PC-9 (cell line): Measurements from ENCODE around the gene ELK4. TPM values are rescaled to one million over a fixed set of nuclear protein-coding genes. Genes with fewer than 3 reads are reported as not detected.

Source experiments
- BruUV-seq: library from RNA; stranded (reverse); fragments of 400-500 nt; replicated peaks from 2 replicates; lab custom pipeline; 2021; lab: Mats Ljungman, UMichigan
- CTCF ChIA-PET: fragments of 300-600 bp; sonication (Branson Sonifier 250); formaldehyde crosslinking; loops from one replicate; lab custom pipeline; 2022; ENCODE audit warnings: antibody characterized with exemption; lab: Charles Lee
- POLR2A ChIA-PET: fragments of 300-600 bp; sonication (Branson Sonifier 250); formaldehyde crosslinking; loops from one replicate; lab custom pipeline; 2022; ENCODE audit warnings: antibody characterized with exemption; ENCODE audit not compliant: unreplicated experiment; lab: Charles Lee
- DNase-seq, 2 experiments: peaks; one replicate each; pipeline versions ENCODE4 v3.0.0 to v3.0.0-alpha.2; 2015 to 2022; ENCODE audit warnings: mixed read lengths in 1 of 2
- H2AFZ ChIP-seq: fragments of 200-600 bp; sonication (generic); 2 replicates; pipeline ENCODE4 v1.8.1; 2017; ENCODE audit warnings: antibody characterized with exemption
- H3F3A ChIP-seq: fragments of 200-600 bp; sonication (generic); 2 replicates; pipeline ENCODE4 v1.8.1; 2017; ENCODE audit warnings: antibody characterized with exemption, mild to moderate bottlenecking, low read depth; ENCODE audit not compliant: insufficient read depth
- H3K27ac ChIP-seq: fragments of 200-600 bp; sonication (generic); 2 replicates; pipeline ENCODE4 v1.6.1; 2016; ENCODE audit warnings: mixed run types
- H3K27me3 ChIP-seq: fragments of 200-600 bp; sonication (generic); 2 replicates; pipeline ENCODE4 v1.6.1; 2016; ENCODE audit warnings: low read depth, mixed run types; ENCODE audit not compliant: insufficient read depth
- H3K36me3 ChIP-seq: fragments of 200-600 bp; sonication (generic); 2 replicates; pipeline ENCODE4 v1.6.1; 2016; ENCODE audit warnings: low read depth, mixed run types
- H3K4me1 ChIP-seq: fragments of 200-600 bp; sonication (generic); replicated peaks from 2 replicates; pipeline ENCODE4 v1.6.1; 2016; ENCODE audit warnings: mixed run types; ENCODE audit not compliant: insufficient read depth
- H3K4me2 ChIP-seq: fragments of 200-600 bp; sonication (generic); 2 replicates; pipeline ENCODE4 v1.6.1; 2017; ENCODE audit warnings: mixed run types
- H3K4me3 ChIP-seq: fragments of 200-600 bp; sonication (generic); 2 replicates; pipeline ENCODE4 v1.6.1; 2016; ENCODE audit warnings: mixed run types
- H3K79me2 ChIP-seq: fragments of 200-600 bp; sonication (generic); 2 replicates; pipeline ENCODE4 v1.6.1; 2017; ENCODE audit warnings: low read depth, mixed run types
- H3K9me2 ChIP-seq: fragments of 200-600 bp; sonication (generic); 2 replicates; pipeline ENCODE4 v1.8.1; 2017; ENCODE audit warnings: mild to moderate bottlenecking; ENCODE audit not compliant: insufficient read depth
- H3K9me3 ChIP-seq: fragments of 200-600 bp; sonication (generic); 2 replicates; pipeline ENCODE4 v1.8.1; 2016; ENCODE audit warnings: low read depth; ENCODE audit not compliant: insufficient read depth
- H4K20me1 ChIP-seq: fragments of 200-600 bp; sonication (generic); 2 replicates; pipeline ENCODE4 v1.8.1; 2017; ENCODE audit not compliant: insufficient read depth
- EZH2 ChIP-seq: fragments of 200-600 bp; sonication (generic); IDR thresholded peaks from 2 replicates; pipeline ENCODE4 v1.8.0; 2017; ENCODE audit warnings: antibody characterized with exemption, low read depth
- intact Hi-C: fragments of 100-400 bp; cut with micrococcal nuclease; formaldehyde crosslinking; loops from one replicate; pipeline ENCODE4 v1.10.0; 2022; ENCODE audit not compliant: unreplicated experiment
- total RNA-seq: library from RNA; stranded (reverse); gene quantifications from 2 replicates; pipeline ENCODE4 v1.2.3, GENCODE V29; 2021
- TF ChIP-seq, protein P1 (sequence below): fragments of 200-600 bp; sonication (generic); conservative IDR thresholded peaks from 2 replicates; pipeline ENCODE4 v1.6.1; 2017; ENCODE audit warnings: mixed run types, antibody characterized with exemption, mild to moderate bottlenecking, moderate library complexity

ELK4 gene
- total RNA-seq, 1 experiment from 2014 or later: 48.1 TPM

DNA sequence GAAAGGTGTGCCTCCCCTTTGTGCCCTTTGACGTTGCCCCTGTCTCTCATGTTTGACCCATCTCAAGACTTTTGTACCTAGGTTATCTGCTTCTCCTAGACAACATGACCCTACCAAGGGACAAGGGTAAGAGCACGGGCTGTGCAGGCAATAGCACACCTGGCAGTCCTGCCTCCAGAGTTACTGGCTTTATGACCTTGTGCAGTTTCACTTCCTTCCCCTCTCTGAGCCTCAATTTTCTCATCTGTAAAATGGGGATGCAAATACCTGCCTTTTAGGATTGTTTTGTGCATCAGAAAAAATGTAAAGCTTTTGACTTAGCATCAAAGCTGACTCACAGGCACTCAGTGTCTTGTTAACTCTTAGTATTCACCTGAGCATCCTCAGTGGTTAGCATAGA is 36.4 kb downstream of the ELK4 start:
- ChIA-PET POLR2A (interaction anchor here (0.9 kb wide), 1 partner anchor 57 kb away, joined by 6 read pairs; no protein-coding TSS in a partner anchor), CTCF (no interaction called here)
- no peak overlapping the region for H3K27ac ChIP-seq

DNA sequence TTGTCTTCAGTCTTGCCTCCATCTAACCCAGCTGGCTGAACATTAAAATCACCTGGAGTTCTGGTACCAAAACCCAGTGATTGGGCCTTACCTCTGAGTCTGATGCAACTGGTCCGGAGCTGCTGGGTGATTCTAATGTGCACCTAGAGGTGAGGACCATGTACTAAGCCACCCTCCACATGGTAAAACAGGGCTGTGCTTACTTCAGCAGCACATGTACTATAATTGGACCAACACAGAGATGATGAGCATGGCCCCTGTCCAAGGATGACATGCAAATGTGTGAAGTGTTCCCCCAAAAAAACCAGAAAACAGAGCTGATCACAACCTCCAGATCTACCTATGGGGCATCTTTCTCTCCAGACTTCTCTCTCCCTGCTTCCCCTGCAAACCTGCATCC is 37.0 kb downstream of the ELK4 start:
- Histone ChIP-seq H3K27ac (no peak overlapping the region), H3K9me3 (no peaks in the 10 kb centered on the region), H3K4me1 (peaks cover 4% of the 10 kb centered on the region), H3K36me3 (no peaks in the 10 kb centered on the region), H4K20me1 (no peaks in the 10 kb centered on the region), H3K27me3 (no peaks in the 10 kb centered on the region), H2AFZ (no peak overlapping the region), H3K9me2 (no peaks in the 10 kb centered on the region), H3K4me2 (no peak overlapping the region), H3F3A (peaks cover 3% of the 10 kb centered on the region; the same call in 1 of the 2 replicates), H3K4me3 (no peak overlapping the region), H3K79me2 (no peaks in the 10 kb centered on the region)
- BruUV-seq: no TSS peak
- intact Hi-C loops: no loop called here
- POLR2A ChIA-PET: no interaction called here
- no peak for DNase-seq
- TF ChIP-seq, protein P1, sequence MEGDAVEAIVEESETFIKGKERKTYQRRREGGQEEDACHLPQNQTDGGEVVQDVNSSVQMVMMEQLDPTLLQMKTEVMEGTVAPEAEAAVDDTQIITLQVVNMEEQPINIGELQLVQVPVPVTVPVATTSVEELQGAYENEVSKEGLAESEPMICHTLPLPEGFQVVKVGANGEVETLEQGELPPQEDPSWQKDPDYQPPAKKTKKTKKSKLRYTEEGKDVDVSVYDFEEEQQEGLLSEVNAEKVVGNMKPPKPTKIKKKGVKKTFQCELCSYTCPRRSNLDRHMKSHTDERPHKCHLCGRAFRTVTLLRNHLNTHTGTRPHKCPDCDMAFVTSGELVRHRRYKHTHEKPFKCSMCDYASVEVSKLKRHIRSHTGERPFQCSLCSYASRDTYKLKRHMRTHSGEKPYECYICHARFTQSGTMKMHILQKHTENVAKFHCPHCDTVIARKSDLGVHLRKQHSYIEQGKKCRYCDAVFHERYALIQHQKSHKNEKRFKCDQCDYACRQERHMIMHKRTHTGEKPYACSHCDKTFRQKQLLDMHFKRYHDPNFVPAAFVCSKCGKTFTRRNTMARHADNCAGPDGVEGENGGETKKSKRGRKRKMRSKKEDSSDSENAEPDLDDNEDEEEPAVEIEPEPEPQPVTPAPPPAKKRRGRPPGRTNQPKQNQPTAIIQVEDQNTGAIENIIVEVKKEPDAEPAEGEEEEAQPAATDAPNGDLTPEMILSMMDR: no peak
- CTCF ChIA-PET: no interaction called here

More for the DNA sequence above, 36.4 kb downstream of the ELK4 start:
- no peaks in the 10 kb centered on the region for H3K79me2 ChIP-seq
- TF ChIP-seq EZH2: no peak
- TF ChIP-seq, protein P1: no peak
- H3K4me3 ChIP-seq: no peak overlapping the region
- no peak for DNase-seq
- no peaks in the 10 kb centered on the region for H4K20me1 ChIP-seq
- intact Hi-C loops: no loop called here
- no peaks in the 10 kb centered on the region for H3K9me3 ChIP-seq
- H3F3A ChIP-seq: peaks cover 3% of the 10 kb centered on the region; the same call in 1 of the 2 replicates
- H3K4me2 ChIP-seq: no peak overlapping the region
- peaks cover 4% of the 10 kb centered on the region for H3K4me1 ChIP-seq
- H3K9me2 ChIP-seq: no peaks in the 10 kb centered on the region
- BruUV-seq: no TSS peak
- H3K36me3 ChIP-seq: no peaks in the 10 kb centered on the region
- H2AFZ ChIP-seq: no peak overlapping the region
- H3K27me3 ChIP-seq: no peaks in the 10 kb centered on the region

DNA sequence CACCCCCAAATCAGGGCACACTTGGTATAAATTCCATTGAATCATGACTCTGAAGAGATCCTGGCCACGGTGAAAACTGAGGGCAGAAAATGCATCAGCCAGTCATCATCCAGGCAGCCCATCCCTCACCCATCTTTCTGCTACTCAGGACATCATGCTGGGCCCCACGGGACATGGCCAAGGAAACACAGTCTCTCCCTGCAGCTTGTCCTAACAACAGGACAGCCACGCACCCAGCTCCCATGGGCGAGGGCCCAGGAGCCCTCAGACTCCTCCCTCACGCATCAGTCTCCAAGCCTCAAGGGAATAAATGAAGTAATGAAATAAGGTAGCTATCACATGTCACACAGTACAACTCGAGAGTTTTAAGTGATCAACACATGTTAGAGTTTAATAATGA is 37.8 kb downstream of the ELK4 start:
- ChIA-PET POLR2A (interaction anchor here (0.6 kb wide), 1 partner anchor 516 kb away, joined by 4 read pairs; no protein-coding TSS in a partner anchor), CTCF (interaction anchor here (1.1 kb wide), 1 partner anchor 117 kb away, joined by 3 read pairs; no protein-coding TSS in a partner anchor)
- Histone ChIP-seq H3K4me1 (peaks cover 4% of the 10 kb centered on the region), H3K9me2 (no peaks in the 10 kb centered on the region), H3K9me3 (no peaks in the 10 kb centered on the region), H3K4me3 (no peak overlapping the region), H2AFZ (no peak overlapping the region), H3K36me3 (no peaks in the 10 kb centered on the region), H3K27ac (no peak overlapping the region), H3K79me2 (no peaks in the 10 kb centered on the region), H3K4me2 (no peak overlapping the region), H3K27me3 (no peaks in the 10 kb centered on the region), H4K20me1 (no peaks in the 10 kb centered on the region), H3F3A (peaks cover 3% of the 10 kb centered on the region; the same call in 1 of the 2 replicates)
- no TSS peak for BruUV-seq
- no peak for DNase-seq
- TF ChIP-seq EZH2: no peak
- TF ChIP-seq, protein P1: no peak
- intact Hi-C loops: loop anchor here (2.0 kb wide), 1 partner anchor 117 kb away; no protein-coding TSS in a partner anchor
